CD14-positive monocyte (primary cell): ENCODE data around the gene ZNF280C. TPM values are rescaled to one million over a fixed set of nuclear protein-coding genes. Genes with fewer than 3 reads are reported as not detected.
A peak's percentile ranks its signal among the peaks of the same experiment; 100 is the strongest.

Experiments used
- DNase-seq, 3 donors: peaks; one replicate each; pipeline ENCODE4 v3.0.0-alpha.2; 2011 to 2022
- H2AFZ ChIP-seq: 2 replicates; pipeline ENCODE4 v1.6.0; 2012; ENCODE audit warnings: mild to moderate bottlenecking, low read depth, low read length, inconsistent platforms; ENCODE audit not compliant: insufficient read depth, poor library complexity, severe bottlenecking
- H3K27ac ChIP-seq, 2 donors: 1 replicate in 1 of 2; 2 replicates in 1 of 2; pipeline ENCODE4 v1.5.1; 2012 to 2013; ENCODE audit warnings: low read length in 2 of 2, control low read depth in 1 of 2, inconsistent platforms in 1 of 2, low read depth in 1 of 2, mild to moderate bottlenecking in 1 of 2
- H3K27me3 ChIP-seq, 2 donors: one replicate each; pipeline versions ENCODE4 v1.6.0 to v1.6.1; 2011 to 2013; ENCODE audit warnings: low read length in 2 of 2; ENCODE audit not compliant: control insufficient read depth in 2 of 2, insufficient read depth in 2 of 2
- H3K36me3 ChIP-seq, 2 donors: replicated peaks in 1 of 2; 1 replicate in 1 of 2; 2 replicates in 1 of 2; pipeline versions ENCODE4 v1.5.1 to v1.6.1; 2012 to 2013; ENCODE audit warnings: low read length in 2 of 2, control low read depth in 1 of 2, inconsistent platforms in 1 of 2, mild to moderate bottlenecking in 1 of 2; ENCODE audit not compliant: insufficient read depth in 2 of 2, control insufficient read depth in 1 of 2
- H3K4me1 ChIP-seq, 2 donors: 1 replicate in 1 of 2; 2 replicates in 1 of 2; pipeline versions ENCODE4 v1.5.1 to v1.6.1; 2012 to 2013; ENCODE audit warnings: low read length in 2 of 2, control low read depth in 1 of 2, inconsistent platforms in 1 of 2, mild to moderate bottlenecking in 1 of 2, moderate library complexity in 1 of 2; ENCODE audit not compliant: insufficient read depth in 2 of 2, control insufficient read depth in 1 of 2
- H3K4me2 ChIP-seq: replicated peaks from 2 replicates; pipeline ENCODE3; 2012; ENCODE audit warnings: low read length, moderate library complexity, mild to moderate bottlenecking; ENCODE audit not compliant: poor library complexity, severe bottlenecking; ENCODE audit errors: extremely low read depth
- H3K4me3 ChIP-seq, 3 experiments: fragments of 200-600 bp in 1 of 3; sonication (generic) in 1 of 3; replicated peaks in 1 of 3; 1 replicate in 2 of 3; 2 replicates in 1 of 3; pipeline ENCODE4 v1.5.1; 2011 to 2013; ENCODE audit warnings: low read length in 3 of 3, mild to moderate bottlenecking in 3 of 3, control low read depth in 2 of 3, low read depth in 2 of 3, inconsistent platforms in 1 of 3, moderate library complexity in 1 of 3
- H3K79me2 ChIP-seq: 2 replicates; pipeline ENCODE4 v1.6.0; 2012; ENCODE audit warnings: mild to moderate bottlenecking, control low read depth, inconsistent platforms, low read length, moderate library complexity; ENCODE audit not compliant: insufficient read depth
- H3K9ac ChIP-seq: 2 replicates; pipeline ENCODE4 v1.6.0; 2017; ENCODE audit warnings: low read length, mild to moderate bottlenecking; ENCODE audit not compliant: insufficient read depth, poor library complexity, severe bottlenecking
- H3K9me3 ChIP-seq, 2 donors: replicated peaks in 1 of 2; 1 replicate in 1 of 2; 2 replicates in 1 of 2; pipeline versions ENCODE4 v1.5.1 to v1.6.1; 2012 to 2013; ENCODE audit warnings: low read length in 2 of 2, control low read depth in 1 of 2; ENCODE audit not compliant: control insufficient read depth in 1 of 2, insufficient read depth in 1 of 2
- H4K20me1 ChIP-seq: 2 replicates; pipeline ENCODE4 v1.6.0; 2012; ENCODE audit warnings: mild to moderate bottlenecking, low read length, control low read depth, moderate library complexity; ENCODE audit not compliant: insufficient read depth
- H3K27ac Mint-ChIP-seq, 7 donors: one replicate each; pipeline ENCODE4 v1.8.0; 2020; ENCODE audit warnings: mild to moderate bottlenecking in 7 of 7, mixed read lengths in 7 of 7, moderate library complexity in 6 of 7, inconsistent platforms in 2 of 7
- H3K27me3 Mint-ChIP-seq, 3 donors: one replicate each; pipeline ENCODE4 v1.8.0; 2021 to 2022; ENCODE audit warnings: low read depth in 3 of 3, mild to moderate bottlenecking in 3 of 3, mixed read lengths in 3 of 3, moderate library complexity in 3 of 3, inconsistent platforms in 1 of 3
- H3K36me3 Mint-ChIP-seq, 2 donors: one replicate each; pipeline ENCODE4 v1.8.0; 2020; ENCODE audit warnings: mixed read lengths in 2 of 2, inconsistent platforms in 1 of 2, mild to moderate bottlenecking in 1 of 2
- H3K4me1 Mint-ChIP-seq: one replicate; pipeline ENCODE4 v1.8.0; 2020; ENCODE audit warnings: mild to moderate bottlenecking, mixed read lengths
- H3K4me3 Mint-ChIP-seq, 2 donors: one replicate each; pipeline ENCODE4 v1.8.0; 2020; ENCODE audit warnings: mild to moderate bottlenecking in 2 of 2, mixed read lengths in 2 of 2, moderate library complexity in 1 of 2
- H3K9me3 Mint-ChIP-seq, 7 donors: one replicate each; pipeline ENCODE4 v1.8.0; 2020 to 2022; ENCODE audit warnings: mixed read lengths in 7 of 7, mild to moderate bottlenecking in 6 of 7, moderate library complexity in 6 of 7, inconsistent platforms in 2 of 7
- CTCF ChIP-seq: fragments of 200-600 bp; IDR thresholded peaks from one replicate; pipeline ENCODE4 v1.8.0; 2022; ENCODE audit warnings: antibody characterized with exemption, mild to moderate bottlenecking
- WGBS: methylation state at CpG from one replicate; pipeline ENCODE4 v1.1.5; 2013; ENCODE audit warnings: missing lambda C conversion rate; ENCODE audit not compliant: insufficient coverage; 5-methylcytosine and 5-hydroxymethylcytosine counted together
- intact Hi-C, 2 donors: fragments of 100-400 bp; cut with micrococcal nuclease; formaldehyde crosslinking; loops; one replicate each; pipeline versions ENCODE4 v1.15.0 to v1.15.1; 2023
- polyA minus RNA-seq: library from RNA; depleted of rRNA, polyadenylated mRNA; stranded (reverse); fragments of >200 nt; gene quantifications from 2 replicates; pipeline ENCODE4 v1.2.3, GENCODE V29; 2012
- polyA plus RNA-seq, 3 donors: library from polyadenylated mRNA; depleted of rRNA in 1 of 3; unstranded in 2 of 3; stranded (reverse) in 1 of 3; fragments of 300-500 nt in 2 of 3; fragments of >200 nt in 1 of 3; fragmentation: Illumina TruSeq in 2 of 3; gene quantifications; 1 replicate in 2 of 3; 2 replicates in 1 of 3; pipeline ENCODE4 v1.2.3, GENCODE V29; 2012 to 2021
- total RNA-seq, 12 experiments: library from RNA in 1 of 12; stranded (reverse) in 1 of 12; fragments of 120-200 nt in 1 of 12; gene quantifications; one replicate each; pipeline ENCODE4 v1.2.4 and lab custom pipeline; 2013 to 2026; ENCODE audit warnings: mixed read lengths in 6 of 12, inconsistent platforms in 1 of 12

ZNF280C gene
- 1.7 TPM for total RNA-seq (2013)
- polyA plus RNA-seq (1 to 10 TPM in 2 of 3 donors, under 1 TPM in 1; 0.66 to 1.8 (median 1.3) TPM), polyA minus RNA-seq (0.97 and 1.1 TPM in 2 replicates), total RNA-seq (lab: John Stamatoyannopoulos, UW) (3.7 to 11.1 (median 5.3) reads per million in 11 experiments)

GRCh38 chrX:130268449-130269170 lies at the start of gene ZNF280C:
Gene ZNF280C, minus strand, starts transcription at chrX:130268899. Its CDS starts 8,450 bp downstream, at chrX:130260449.
- Histone ChIP-seq H3K4me2 (peak within 1 kb of the TSS; percentile 76), H3K27me3 (no peaks in the 10 kb centered on the region), H3K9me3 (no peaks in the 10 kb centered on the region), H3K4me1 (peaks cover 7 to 9% of the 10 kb centered on the region in 2 donors), H2AFZ (peak within 1 kb of the TSS; percentile 70), H3K36me3 (no peaks in the 10 kb centered on the region), H3K79me2 (no peaks in the 10 kb centered on the region), H3K9ac (peak within 1 kb of the TSS; percentile 70), H4K20me1 (no peaks in the 10 kb centered on the region), H3K4me3 (peak within 1 kb of the TSS; percentile 71 to 81 (median 73)), H3K27ac (peak within 1 kb of the TSS; percentile 55 to 71)
- Mint-ChIP-seq H3K4me3 (peak within 1 kb of the TSS; percentile 90 to 91), H3K4me1 (peaks cover 6% of the 10 kb centered on the region), H3K27me3 (peaks cover 0 to 11% (median 1%) of the 10 kb centered on the region in 3 donors), H3K9me3 (peaks cover 0 to 20% (median 7%) of the 10 kb centered on the region in 7 donors), H3K36me3 (no peaks in the 10 kb centered on the region), H3K27ac (peak within 1 kb of the TSS; percentile 67 to 89 (median 78))
- DNase-seq: peak; percentile 76 to 85 (median 81)
- intact Hi-C loops: no loop called here
- WGBS: under 1% methylated on average over 39 of the region's 59 CpGs
- no peak for TF ChIP-seq CTCF

- H3K27me3 Mint-ChIP-seq: peaks cover 0 to 3% (median 2%) of the 10 kb centered on the region in 3 donors
- no peak overlapping the region for H3K27ac ChIP-seq
- TF ChIP-seq CTCF: no peak
Measured at GRCh38 chrX:130304587-130305368, 36.1 kb upstream of the ZNF280C start.

More at GRCh38 chrX:130304587-130305368, 36.1 kb upstream of the ZNF280C start:
- Mint-ChIP-seq H3K4me1 (no peaks in the 10 kb centered on the region), H3K4me3 (no peak overlapping the region), H3K36me3 (no peaks in the 10 kb centered on the region), H3K27ac (no peak overlapping the region), H3K9me3 (peaks cover 0 to 3% (median 2%) of the 10 kb centered on the region in 7 donors)
- no peak for DNase-seq
- Histone ChIP-seq H3K9me3 (no peaks in the 10 kb centered on the region), H3K9ac (no peak overlapping the region), H3K4me2 (no peak overlapping the region), H3K79me2 (no peaks in the 10 kb centered on the region), H4K20me1 (no peaks in the 10 kb centered on the region), H3K27me3 (no peaks in the 10 kb centered on the region), H3K4me3 (no peak overlapping the region), H3K4me1 (no peaks in the 10 kb centered on the region), H3K36me3 (no peaks in the 10 kb centered on the region), H2AFZ (no peak overlapping the region)
- intact Hi-C loops: no loop called here
- 100% methylated on average over 4 of the region's 5 CpGs for WGBS
